ENCODE data around the gene MACROD1.
"Not testable (repeated sequence)": the region's sequence is repeated elsewhere in the genome, so short reads cannot be mapped to it uniquely, and the experiment has no call there.

Gene MACROD1

DNA sequence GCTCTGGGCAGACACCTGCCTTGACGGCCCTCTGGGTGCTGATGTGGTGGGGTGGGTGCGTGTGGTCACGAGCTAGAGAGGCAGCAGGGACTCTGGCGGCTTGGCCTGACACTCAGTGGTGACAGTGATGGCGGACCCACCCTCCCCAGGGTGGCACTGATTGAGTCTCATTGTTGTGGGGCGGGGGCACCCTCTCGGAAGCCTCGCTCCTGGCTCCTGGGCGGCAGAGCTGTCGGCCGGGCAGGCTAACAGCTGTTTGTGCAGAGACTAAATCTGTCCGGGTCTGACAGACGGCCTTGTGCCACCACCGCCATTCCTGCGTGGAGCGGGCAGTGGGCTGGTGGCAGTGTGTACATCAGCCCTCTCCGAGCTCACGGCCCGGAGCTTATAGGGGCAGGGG is 114.6 kb downstream of the MACROD1 start:
- no peak for DNase-seq

- DNase-seq: no peak
These were observed 116.4 kb downstream of the MACROD1 start for GRCh38 chr11:64049509-64049908.

DNA sequence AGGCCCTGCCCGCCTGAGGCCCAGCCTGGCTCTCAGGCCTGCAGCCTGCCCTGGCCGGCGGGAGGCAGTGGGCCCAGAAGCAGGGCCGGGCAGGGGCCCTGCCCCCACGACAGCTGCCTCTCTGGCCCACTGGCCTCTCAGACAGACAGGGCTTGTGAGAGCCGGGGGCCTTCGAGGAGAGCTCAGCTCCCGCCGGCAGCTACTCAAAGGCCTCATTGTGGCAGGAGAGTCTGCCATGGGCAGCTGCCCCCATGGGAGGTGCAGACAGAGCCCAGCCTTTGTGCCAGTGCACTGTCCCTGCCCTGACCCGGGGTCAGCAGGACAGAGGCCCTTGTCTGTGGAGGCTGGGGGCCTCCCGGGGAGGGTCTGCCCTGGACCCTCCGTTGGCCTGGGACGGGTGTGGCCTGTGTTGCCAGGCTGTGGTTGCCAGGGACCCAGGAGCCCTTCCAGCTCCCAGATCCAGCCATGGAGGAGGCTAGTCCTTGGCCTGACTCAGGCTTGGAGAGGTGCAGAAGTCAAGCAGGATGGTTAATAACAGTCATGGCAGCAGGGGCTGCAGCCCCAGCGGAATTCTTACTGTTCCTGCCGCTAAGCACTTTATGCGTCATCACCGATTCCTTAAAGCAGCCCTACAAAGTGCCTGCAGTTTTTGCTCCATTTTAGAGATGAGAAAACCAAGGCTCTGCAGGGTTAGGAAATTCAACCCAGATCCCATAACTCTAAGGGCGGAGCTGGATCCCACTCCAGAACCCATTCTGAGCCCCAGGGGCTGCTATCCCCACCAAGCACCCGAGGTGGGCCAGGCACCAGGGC is 117.7 kb downstream of the MACROD1 start:
- no peak for DNase-seq

DNA sequence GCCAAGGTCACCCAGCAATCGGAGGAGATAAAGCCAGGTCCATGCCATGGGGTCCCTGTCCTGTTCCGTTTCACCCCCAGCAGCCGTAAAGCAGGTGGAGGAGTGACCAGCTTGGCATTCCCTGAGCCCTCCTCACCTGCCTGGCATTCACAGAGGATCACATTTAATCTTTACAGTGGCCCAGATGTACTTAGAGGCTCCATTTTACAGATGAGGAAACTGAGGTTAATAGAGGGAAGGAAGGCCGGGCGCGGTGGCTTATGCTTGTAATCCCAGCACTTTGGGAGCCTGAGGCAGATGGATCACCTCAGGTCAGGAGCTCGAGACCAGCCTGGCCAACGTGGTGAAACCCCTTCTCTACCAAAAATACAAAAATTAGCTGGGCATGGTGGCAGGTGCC is 118.5 kb downstream of the MACROD1 start:
- not testable (repeated sequence) for DNase-seq

DNA sequence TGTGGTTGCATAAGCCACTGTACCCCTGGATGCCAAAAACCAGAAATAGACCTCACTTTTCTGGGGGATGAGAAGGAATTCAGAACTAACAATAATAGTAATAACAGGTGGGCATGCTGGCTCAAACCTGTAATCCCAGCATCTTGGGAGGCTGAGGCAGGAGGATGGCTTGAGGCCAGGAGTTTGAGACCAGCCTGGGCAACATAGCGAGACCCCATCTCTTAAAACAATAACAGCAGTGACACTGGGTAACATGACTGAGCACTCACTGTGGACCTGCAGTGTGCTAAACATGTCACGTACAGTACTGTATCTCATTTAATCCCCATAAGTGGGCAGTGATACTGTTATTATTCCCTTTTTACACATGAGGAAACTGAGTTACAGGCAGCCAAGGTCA is 120.2 kb downstream of the MACROD1 start:
- no peak for DNase-seq

GRCh38 chr11:64044730-64045393 is 121.1 kb downstream of the MACROD1 start:
- DNase-seq: no peak

GRCh38 chr11:64043545-64043944 is 122.4 kb downstream of the MACROD1 start:
- no peak for DNase-seq

GRCh38 chr11:64042301-64042700 is 123.6 kb downstream of the MACROD1 start:
- DNase-seq: no peak

- no peak for DNase-seq
These were observed 124.1 kb downstream of the MACROD1 start for GRCh38 chr11:64041846-64042245.

- DNase-seq: no peak
These were observed 125.1 kb downstream of the MACROD1 start for GRCh38 chr11:64040684-64041322.

DNA sequence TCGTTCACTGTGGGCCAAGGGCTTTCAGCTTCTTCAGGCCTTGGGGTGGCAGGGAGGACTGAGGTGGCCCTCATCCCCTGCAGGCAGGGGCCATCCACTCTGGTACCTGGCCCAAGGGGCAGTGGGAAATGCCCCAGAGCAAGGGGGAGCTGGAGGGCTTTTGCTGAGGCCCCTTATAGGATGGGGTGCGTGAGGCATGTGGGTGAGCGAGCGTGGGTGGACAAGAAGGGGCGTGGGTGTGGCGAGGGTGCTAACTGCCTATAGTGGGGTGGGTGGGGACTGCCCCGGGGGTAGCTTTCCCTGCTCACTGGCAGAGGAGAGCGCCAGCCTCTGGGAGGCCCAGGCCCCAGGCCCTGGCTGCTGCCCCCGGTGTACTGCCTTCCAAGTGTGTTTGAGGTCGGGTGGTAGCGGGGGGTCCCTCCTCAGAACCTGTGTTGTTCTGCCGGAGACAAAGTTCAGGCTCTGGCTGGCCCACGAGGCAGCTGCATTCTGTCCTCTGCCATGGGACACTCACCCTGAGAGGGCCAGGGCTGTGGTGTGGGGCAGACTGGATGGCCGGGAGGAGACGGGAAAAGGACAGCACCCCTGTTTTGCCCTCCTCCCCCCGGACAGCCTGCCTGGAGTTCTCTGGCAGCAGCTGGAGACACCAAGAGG is 126.8 kb downstream of the MACROD1 start:
- no peak for DNase-seq

GRCh38 chr11:64038500-64038899 is 127.4 kb downstream of the MACROD1 start:
- DNase-seq: no peak

GRCh38 chr11:64037027-64037634 is 128.8 kb downstream of the MACROD1 start:
- no peak for DNase-seq

DNA sequence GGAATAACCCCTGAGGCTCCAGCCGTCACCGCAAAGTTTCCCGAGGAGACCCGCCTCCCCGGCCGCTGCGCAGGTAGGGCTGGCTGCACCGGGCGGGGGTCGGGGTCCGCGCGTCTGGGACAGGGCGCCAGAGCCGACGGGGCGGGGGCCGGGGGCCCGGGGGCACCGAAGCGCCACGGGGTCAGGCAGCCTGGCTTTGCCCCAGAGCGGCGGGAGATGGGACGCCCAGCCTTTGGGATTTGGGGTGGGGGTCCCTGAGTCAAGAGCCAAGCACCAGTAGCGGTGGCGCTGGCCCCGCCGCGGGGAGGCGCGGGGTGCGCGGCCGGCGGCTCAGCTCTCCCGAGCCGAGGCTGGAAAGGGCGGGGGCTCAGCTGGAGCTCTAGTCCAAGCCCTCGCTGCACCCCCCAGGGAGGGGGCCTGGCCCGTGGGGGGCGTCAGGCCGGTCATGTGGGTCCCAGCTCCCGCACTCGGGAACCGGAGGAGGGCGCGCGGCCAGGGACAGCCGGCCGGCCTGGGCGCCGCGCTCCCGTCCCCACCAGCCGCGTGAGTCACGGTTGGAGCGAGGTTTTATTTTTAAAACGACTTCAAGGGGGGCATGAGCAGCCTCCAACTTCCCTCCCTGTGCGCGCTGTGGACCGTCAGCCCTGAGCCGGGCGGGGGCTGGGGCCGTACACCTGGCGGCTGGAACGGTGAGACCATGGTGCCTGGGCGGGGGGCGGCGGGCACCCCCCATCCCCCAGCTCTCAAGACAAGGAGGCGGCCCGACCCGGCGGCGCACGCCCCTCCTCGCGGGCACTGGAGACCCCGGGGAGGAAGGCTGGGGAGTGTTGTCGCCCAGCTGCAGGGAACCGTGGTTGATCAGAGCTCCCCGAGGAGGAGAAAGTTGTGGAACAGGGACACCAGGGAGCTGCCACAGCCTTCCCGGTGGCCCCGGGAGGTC is 129.6 kb downstream of the MACROD1 start:
- no peak for DNase-seq

- DNase-seq: no peak
These were observed 130.3 kb downstream of the MACROD1 start, which contains the start of gene FLRT1 for GRCh38 chr11:64035576-64035975. FLRT1 (plus strand) TSS chr11:64035931; CDS start chr11:64116268, 80,337 bp downstream.

DNA sequence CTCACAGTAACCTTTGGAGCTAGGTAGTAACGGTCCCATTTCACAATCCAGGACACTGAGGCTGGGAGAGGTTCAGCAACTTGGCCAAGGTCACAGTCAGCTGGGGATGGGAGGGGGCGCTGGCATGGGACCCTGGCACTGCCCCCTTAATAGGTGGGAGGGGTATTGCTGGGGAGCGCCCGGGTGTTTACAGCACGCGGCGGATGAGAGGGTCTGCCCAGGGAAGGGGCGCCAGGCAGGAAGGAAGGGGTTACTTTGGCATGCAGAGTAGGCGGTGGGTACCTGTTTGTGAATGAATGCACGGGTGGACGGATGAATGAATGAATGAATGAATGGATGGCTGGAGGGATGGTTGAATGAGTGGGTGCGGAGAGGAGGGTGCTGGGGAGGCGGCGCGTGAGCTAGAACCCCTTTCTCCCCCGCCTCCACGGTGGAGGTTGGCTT is 130.8 kb downstream of the MACROD1 start:
- no peak for DNase-seq

GRCh38 chr11:64034411-64034811 is 131.5 kb downstream of the MACROD1 start:
- DNase-seq: no peak

- no peak for DNase-seq
These were observed 133.9 kb downstream of the MACROD1 start for GRCh38 chr11:64032050-64032449.

- no peak for DNase-seq
These were observed 134.9 kb downstream of the MACROD1 start for GRCh38 chr11:64031001-64031400.

DNA sequence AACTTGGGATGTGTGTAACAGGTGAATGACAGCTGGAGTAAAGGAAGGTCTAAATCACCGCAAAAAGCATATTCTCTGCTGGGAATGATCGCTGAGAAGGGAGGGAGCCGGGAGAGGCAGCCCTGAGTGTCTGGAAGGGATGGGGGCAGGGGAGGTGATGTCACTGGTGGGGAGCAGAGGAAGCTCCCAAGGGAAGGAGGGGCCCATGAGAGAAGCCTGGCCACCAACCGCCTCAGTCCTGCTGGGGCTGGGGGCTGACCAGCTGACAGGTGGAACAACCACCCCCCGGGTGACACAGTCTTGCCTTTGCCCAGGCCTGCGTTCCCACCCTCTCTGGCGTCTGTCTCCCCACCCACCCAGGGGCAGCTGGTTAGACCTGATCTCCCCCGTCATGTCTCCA is 136.1 kb downstream of the MACROD1 start:
- no peak for DNase-seq

DNA sequence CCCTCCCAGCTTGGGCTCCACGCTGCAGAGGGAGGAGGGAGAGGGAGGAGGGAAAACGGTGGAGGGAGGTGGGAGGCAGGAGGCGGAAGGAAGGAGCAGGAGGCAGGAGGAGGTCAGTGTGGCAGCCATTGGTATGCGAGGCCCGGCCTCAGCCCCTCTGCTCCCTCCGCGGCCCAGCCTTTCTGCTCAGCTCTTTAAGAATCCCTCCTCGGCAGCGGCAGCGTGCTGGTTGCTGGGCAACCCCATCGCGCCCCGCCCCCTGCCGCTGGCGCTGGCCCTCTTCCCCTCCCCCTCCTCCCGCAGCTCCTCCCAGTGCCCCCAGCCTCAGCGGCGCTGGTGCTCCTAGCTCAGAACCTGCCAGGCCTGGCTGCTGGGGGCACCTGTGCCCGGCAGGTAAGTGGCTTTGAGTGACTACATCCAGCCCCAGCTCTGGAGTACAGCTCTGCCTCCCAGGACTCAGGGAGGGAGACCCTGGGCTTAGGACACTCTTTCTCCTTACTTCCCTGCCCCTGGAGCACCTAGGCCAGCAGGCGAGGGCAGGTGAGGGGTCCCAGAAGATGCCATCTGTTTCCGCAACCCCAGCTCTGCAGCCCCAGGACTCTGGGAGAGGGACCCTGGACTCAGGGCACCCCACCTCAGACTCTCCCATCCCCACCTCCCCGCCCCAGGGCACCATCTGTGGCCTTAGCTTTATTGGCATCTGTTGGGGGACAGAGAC is 137.4 kb downstream of the MACROD1 start:
- DNase-seq: no peak

Data from NK-92 treated with Interleukin-12 subunit alpha and Interleukin-12 subunit beta, amount 100 ng/mL, for 24 hours (cell line).